PFSK-1 (cell line): ENCODE data around the gene DMBT1.

Source experiments
- POLR2AphosphoS5 ChIP-seq: IDR thresholded peaks from 2 replicates; pipeline ENCODE4 v1.6.1; 2012; ENCODE audit warnings: low read depth, mild to moderate bottlenecking, control low read depth, low read length, moderate library complexity
- REST ChIP-seq, 2 experiments: IDR thresholded peaks; 2 replicates each; pipeline versions ENCODE4 v1.6.1 to v1.8.0; 2011 to 2012; ENCODE audit warnings: low read depth in 2 of 2, low read length in 2 of 2, control low read depth in 1 of 2, inconsistent platforms in 1 of 2, mild to moderate bottlenecking in 1 of 2, moderate library complexity in 1 of 2; ENCODE audit not compliant: insufficient read depth in 1 of 2
- SIN3A ChIP-seq: IDR thresholded peaks from 2 replicates; pipeline ENCODE4 v1.6.1; 2012; ENCODE audit warnings: mild to moderate bottlenecking, low read length, moderate library complexity, borderline replicate concordance; ENCODE audit not compliant: insufficient read depth

DNA sequence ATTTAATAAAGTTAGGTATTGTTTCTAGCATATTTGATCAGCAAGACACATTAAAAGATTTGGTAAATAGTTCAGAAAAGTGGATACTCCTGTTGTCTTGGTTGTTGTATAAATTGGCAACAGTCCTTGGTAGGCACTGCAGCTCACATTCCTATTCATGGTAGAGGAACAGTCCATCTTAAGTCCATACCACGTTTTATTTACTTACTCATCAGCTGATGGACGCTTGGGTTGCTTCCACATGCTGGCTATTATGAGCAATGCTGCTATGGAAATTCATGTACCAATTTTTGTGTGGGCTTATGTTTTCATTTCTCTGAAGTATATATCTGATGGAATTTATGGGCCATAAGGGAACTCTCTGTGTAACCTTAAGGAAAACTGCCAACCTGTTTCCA is 95.8 kb downstream of the DMBT1 start:
- TF ChIP-seq POLR2AphosphoS5 (no peak), REST (IDR thresholded peaks at IDR 0.05; ENCODE audit: insufficient read depth in 1 of 2, low read depth in 2 of 2, low read length in 2 of 2) (no peak), SIN3A (no peak)
